Measurements from ENCODE around the gene ARSG. TPM values are rescaled to one million over a fixed set of nuclear protein-coding genes. Genes with fewer than 3 reads are reported as not detected.

ARSG gene
- total RNA-seq, 2 experiments from 2014 or later = 26.1 to 53.0 TPM

DNA sequence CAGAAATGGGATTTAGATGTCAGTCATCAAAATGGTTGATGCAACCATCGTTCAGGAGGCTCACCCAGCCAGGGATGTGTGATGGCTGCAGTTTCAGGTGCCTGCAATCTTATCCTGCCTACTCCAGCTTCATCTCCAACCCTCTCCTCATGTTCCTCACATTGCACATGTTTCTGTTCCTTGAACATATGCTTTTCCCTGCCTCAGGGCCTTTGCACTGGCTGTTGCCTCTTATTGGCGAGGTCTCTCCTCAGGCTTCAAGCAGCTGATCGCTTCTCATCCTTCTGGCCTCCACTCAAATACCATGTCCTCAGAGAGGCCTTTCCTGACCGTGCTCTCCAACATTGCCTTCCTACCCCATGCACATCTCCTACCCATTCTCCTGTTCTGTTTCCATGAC is 24.6 kb downstream of the ARSG start:
- H3K36me3 ChIP-seq (ENCODE audit: insufficient read depth, low read length) = no peaks in the 10 kb centered on the region
- CTCF ChIA-PET (ENCODE audit: unreplicated experiment) = no interaction called here

DNA sequence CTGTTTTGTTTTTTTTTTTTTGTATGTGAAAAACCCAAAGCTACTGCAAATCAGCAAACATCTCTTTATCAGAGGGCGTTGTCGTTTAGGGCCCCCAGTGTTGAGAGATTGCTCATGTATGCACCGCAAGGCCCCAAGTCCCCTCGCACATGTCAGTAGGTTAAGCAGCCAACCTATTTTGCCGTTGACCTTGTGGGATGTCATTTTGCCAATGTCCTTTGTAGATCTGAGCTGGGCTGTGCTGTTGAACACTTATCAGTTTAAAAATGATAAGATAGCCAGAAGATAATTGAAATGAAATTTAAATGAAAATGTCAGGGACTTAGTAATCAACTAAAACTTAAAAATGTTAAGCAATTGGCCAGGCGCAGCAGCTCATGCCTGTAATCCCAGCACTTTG is 26.2 kb downstream of the ARSG start:
- Histone ChIP-seq H4K20me1 (ENCODE audit: insufficient read depth, low read length) (no peaks in the 10 kb centered on the region), H3K4me2 (ENCODE audit: low read length) (no peak overlapping the region), H3K4me1 (ENCODE audit: insufficient read depth, low read length, poor library complexity, severe bottlenecking) (peaks cover 21% of the 10 kb centered on the region), H3K4me3 (ENCODE audit: low read depth, low read length, poor library complexity, severe bottlenecking) (no peak overlapping the region), H3K79me2 (ENCODE audit: insufficient read depth, low read depth, low read length) (no peaks in the 10 kb centered on the region), H3K36me3 (ENCODE audit: insufficient read depth, low read length) (no peaks in the 10 kb centered on the region), H3K27ac (ENCODE audit: low read depth, low read length, poor library complexity, severe bottlenecking) (no peak overlapping the region), H2AFZ (ENCODE audit: low read length) (no peak overlapping the region), H3K9me2 (ENCODE audit: insufficient read depth, low read length) (no peaks in the 10 kb centered on the region), H3K9me3 (ENCODE audit: low read length) (no peaks in the 10 kb centered on the region)
- POLR2A ChIA-PET = interaction anchor here (0.6 to 1.9 kb wide), 8 partner anchors 10 to 1006 kb away, joined by 3 to 6 read pairs (median 4); no protein-coding TSS in a partner anchor
- intact Hi-C loops (cut with micrococcal nuclease; ENCODE audit: unreplicated experiment) = no loop called here
- no peak for TF ChIP-seq EZH2phosphoT487 (IDR thresholded peaks at IDR 0.05; ENCODE audit: borderline replicate concordance, low read depth, low read length)
- TF ChIP-seq, protein P1, sequence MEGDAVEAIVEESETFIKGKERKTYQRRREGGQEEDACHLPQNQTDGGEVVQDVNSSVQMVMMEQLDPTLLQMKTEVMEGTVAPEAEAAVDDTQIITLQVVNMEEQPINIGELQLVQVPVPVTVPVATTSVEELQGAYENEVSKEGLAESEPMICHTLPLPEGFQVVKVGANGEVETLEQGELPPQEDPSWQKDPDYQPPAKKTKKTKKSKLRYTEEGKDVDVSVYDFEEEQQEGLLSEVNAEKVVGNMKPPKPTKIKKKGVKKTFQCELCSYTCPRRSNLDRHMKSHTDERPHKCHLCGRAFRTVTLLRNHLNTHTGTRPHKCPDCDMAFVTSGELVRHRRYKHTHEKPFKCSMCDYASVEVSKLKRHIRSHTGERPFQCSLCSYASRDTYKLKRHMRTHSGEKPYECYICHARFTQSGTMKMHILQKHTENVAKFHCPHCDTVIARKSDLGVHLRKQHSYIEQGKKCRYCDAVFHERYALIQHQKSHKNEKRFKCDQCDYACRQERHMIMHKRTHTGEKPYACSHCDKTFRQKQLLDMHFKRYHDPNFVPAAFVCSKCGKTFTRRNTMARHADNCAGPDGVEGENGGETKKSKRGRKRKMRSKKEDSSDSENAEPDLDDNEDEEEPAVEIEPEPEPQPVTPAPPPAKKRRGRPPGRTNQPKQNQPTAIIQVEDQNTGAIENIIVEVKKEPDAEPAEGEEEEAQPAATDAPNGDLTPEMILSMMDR (conservative IDR thresholded peaks at IDR 0.05; ENCODE audit: low read length) = no peak
- DNase-seq (ENCODE audit: low spot score) = no peak
- CTCF ChIA-PET (ENCODE audit: unreplicated experiment) = interaction anchor here (1.2 kb wide), 1 partner anchor 81 kb away, joined by 3 read pairs; no protein-coding TSS in a partner anchor
- no TSS peak for BruUV-seq (replicated peaks)

More for the DNA sequence above, 24.6 kb downstream of the ARSG start:
- DNase-seq (ENCODE audit: low spot score) = no peak
- no peak for TF ChIP-seq EZH2phosphoT487 (IDR thresholded peaks at IDR 0.05; ENCODE audit: borderline replicate concordance, low read depth, low read length)
- TF ChIP-seq, protein P1 (conservative IDR thresholded peaks at IDR 0.05; ENCODE audit: low read length) = no peak
- peaks cover 21% of the 10 kb centered on the region for H3K4me1 ChIP-seq (ENCODE audit: insufficient read depth, low read length, poor library complexity, severe bottlenecking)
- H3K9me3 ChIP-seq (ENCODE audit: low read length) = no peaks in the 10 kb centered on the region
- no peak overlapping the region for H3K4me2 ChIP-seq (ENCODE audit: low read length)
- BruUV-seq (replicated peaks) = no TSS peak
- no peaks in the 10 kb centered on the region for H4K20me1 ChIP-seq (ENCODE audit: insufficient read depth, low read length)
- H3K4me3 ChIP-seq (ENCODE audit: low read depth, low read length, poor library complexity, severe bottlenecking) = no peak overlapping the region
- POLR2A ChIA-PET = interaction anchor here (0.6 to 1.2 kb wide), 4 partner anchors 18 to 158 kb away, joined by 3 to 4 read pairs (median 3); no protein-coding TSS in a partner anchor
- no peak overlapping the region for H2AFZ ChIP-seq (ENCODE audit: low read length)
- no peaks in the 10 kb centered on the region for H3K9me2 ChIP-seq (ENCODE audit: insufficient read depth, low read length)
- no peak overlapping the region for H3K27ac ChIP-seq (ENCODE audit: low read depth, low read length, poor library complexity, severe bottlenecking)
- no peaks in the 10 kb centered on the region for H3K79me2 ChIP-seq (ENCODE audit: insufficient read depth, low read depth, low read length)
- intact Hi-C loops (cut with micrococcal nuclease; ENCODE audit: unreplicated experiment) = no loop called here
